ENCODE measurements around the gene OS9. TPM values are rescaled to one million over a fixed set of nuclear protein-coding genes. Genes with fewer than 3 reads are reported as not detected.
"Not testable (repeated sequence)": the region's sequence is repeated elsewhere in the genome, so short reads cannot be mapped to it uniquely, and the experiment has no call there.

OS9 gene
- total RNA-seq, 1 donor from 2014 or later = 100.0 TPM

GRCh38 chr12:57720606-57721595 is 27.0 kb downstream of the OS9 start:
- peaks cover 24% of the 10 kb centered on the region for H3K36me3 Mint-ChIP-seq (ENCODE audit: low read depth)

GRCh38 chr12:57721846-57722608 is 28.1 kb downstream of the OS9 start:
- peaks cover 26% of the 10 kb centered on the region for H3K36me3 Mint-ChIP-seq (ENCODE audit: low read depth)
- intact Hi-C loops (cut with micrococcal nuclease); H3K4me3 Mint-ChIP-seq; H3K4me1 Mint-ChIP-seq (ENCODE audit: low read depth); H3K27me3 Mint-ChIP-seq (ENCODE audit: insufficient read depth); H3K9me3 Mint-ChIP-seq; DNase-seq (ENCODE audit: low spot score): not testable (repeated sequence)
- H3K27ac Mint-ChIP-seq = peak overlapping the region; percentile 59

More at GRCh38 chr12:57720606-57721595, 27.0 kb downstream of the OS9 start:
- H3K4me3 Mint-ChIP-seq = no peak overlapping the region
- no peak overlapping the region for H3K27ac Mint-ChIP-seq
- H3K4me1 Mint-ChIP-seq (ENCODE audit: low read depth) = no peaks in the 10 kb centered on the region
- intact Hi-C loops (cut with micrococcal nuclease) = no loop called here
- no peak for DNase-seq (ENCODE audit: low spot score)
- no peaks in the 10 kb centered on the region for H3K27me3 Mint-ChIP-seq (ENCODE audit: insufficient read depth)
- no peaks in the 10 kb centered on the region for H3K9me3 Mint-ChIP-seq

GRCh38 chr12:57722716-57723629 is 29.0 kb downstream of the OS9 start:
- H3K36me3 Mint-ChIP-seq (ENCODE audit: low read depth) = peaks cover 29% of the 10 kb centered on the region
- H3K4me1 Mint-ChIP-seq (ENCODE audit: low read depth) = no peaks in the 10 kb centered on the region
- no peaks in the 10 kb centered on the region for H3K27me3 Mint-ChIP-seq (ENCODE audit: insufficient read depth)
- intact Hi-C loops (cut with micrococcal nuclease) = no loop called here
- no peak overlapping the region for H3K4me3 Mint-ChIP-seq
- no peaks in the 10 kb centered on the region for H3K9me3 Mint-ChIP-seq
- H3K27ac Mint-ChIP-seq = no peak overlapping the region
- DNase-seq (ENCODE audit: low spot score) = no peak

GRCh38 chr12:57723630-57723962 is 29.7 kb downstream of the OS9 start:
- Mint-ChIP-seq H3K4me3 (no peak overlapping the region), H3K4me1 (ENCODE audit: low read depth) (no peaks in the 10 kb centered on the region), H3K27ac (no peak overlapping the region), H3K9me3 (no peaks in the 10 kb centered on the region), H3K36me3 (ENCODE audit: low read depth) (peaks cover 32% of the 10 kb centered on the region), H3K27me3 (ENCODE audit: insufficient read depth) (no peaks in the 10 kb centered on the region)
- intact Hi-C loops (cut with micrococcal nuclease) = no loop called here
- DNase-seq (ENCODE audit: low spot score) = no peak

GRCh38 chr12:57724003-57724935 is 30.3 kb downstream of the OS9 start:
- peaks cover 31% of the 10 kb centered on the region for H3K36me3 Mint-ChIP-seq (ENCODE audit: low read depth)

GRCh38 chr12:57724936-57725740 is 31.2 kb downstream of the OS9 start:
- intact Hi-C loops (cut with micrococcal nuclease) = no loop called here
- Mint-ChIP-seq H3K4me3 (no peak overlapping the region), H3K9me3 (no peaks in the 10 kb centered on the region), H3K36me3 (ENCODE audit: low read depth) (peaks cover 27% of the 10 kb centered on the region), H3K27me3 (ENCODE audit: insufficient read depth) (no peaks in the 10 kb centered on the region), H3K27ac (peak overlapping the region; percentile 3), H3K4me1 (ENCODE audit: low read depth) (no peaks in the 10 kb centered on the region)
- DNase-seq (ENCODE audit: low spot score) = no peak

More at GRCh38 chr12:57724003-57724935, 30.3 kb downstream of the OS9 start:
- Mint-ChIP-seq H3K9me3 (no peaks in the 10 kb centered on the region), H3K27ac (peak overlapping the region; percentile 3), H3K27me3 (ENCODE audit: insufficient read depth) (no peaks in the 10 kb centered on the region), H3K4me1 (ENCODE audit: low read depth) (no peaks in the 10 kb centered on the region), H3K4me3 (no peak overlapping the region)
- intact Hi-C loops (cut with micrococcal nuclease) = no loop called here
- DNase-seq (ENCODE audit: low spot score) = no peak

GRCh38 chr12:57725851-57726150 is 31.9 kb downstream of the OS9 start:
- DNase-seq (ENCODE audit: low spot score) = no peak
- Mint-ChIP-seq H3K4me1 (ENCODE audit: low read depth) (no peaks in the 10 kb centered on the region), H3K4me3 (no peak overlapping the region), H3K27me3 (ENCODE audit: insufficient read depth) (no peaks in the 10 kb centered on the region), H3K36me3 (ENCODE audit: low read depth) (peaks cover 33% of the 10 kb centered on the region), H3K27ac (no peak overlapping the region), H3K9me3 (no peaks in the 10 kb centered on the region)
- intact Hi-C loops (cut with micrococcal nuclease) = no loop called here

GRCh38 chr12:57726151-57726883 is 32.4 kb downstream of the OS9 start:
- peaks cover 36% of the 10 kb centered on the region for H3K36me3 Mint-ChIP-seq (ENCODE audit: low read depth)
- no peak overlapping the region for H3K4me3 Mint-ChIP-seq
- H3K27ac Mint-ChIP-seq = peak overlapping the region; percentile 65
- intact Hi-C loops (cut with micrococcal nuclease) = no loop called here
- no peaks in the 10 kb centered on the region for H3K27me3 Mint-ChIP-seq (ENCODE audit: insufficient read depth)
- H3K4me1 Mint-ChIP-seq (ENCODE audit: low read depth) = no peaks in the 10 kb centered on the region
- DNase-seq (ENCODE audit: low spot score) = no peak
- no peaks in the 10 kb centered on the region for H3K9me3 Mint-ChIP-seq

- intact Hi-C loops (cut with micrococcal nuclease) = no loop called here
- peaks cover 37% of the 10 kb centered on the region for H3K36me3 Mint-ChIP-seq (ENCODE audit: low read depth)
- H3K4me3 Mint-ChIP-seq = no peak overlapping the region
- no peak overlapping the region for H3K27ac Mint-ChIP-seq
- no peak for DNase-seq (ENCODE audit: low spot score)
- H3K27me3 Mint-ChIP-seq (ENCODE audit: insufficient read depth) = no peaks in the 10 kb centered on the region
- no peaks in the 10 kb centered on the region for H3K9me3 Mint-ChIP-seq
- no peaks in the 10 kb centered on the region for H3K4me1 Mint-ChIP-seq (ENCODE audit: low read depth)
Observed at GRCh38 chr12:57726884-57727757, 33.2 kb downstream of the OS9 start.

- Mint-ChIP-seq H3K27me3 (ENCODE audit: insufficient read depth) (no peaks in the 10 kb centered on the region), H3K4me1 (ENCODE audit: low read depth) (no peaks in the 10 kb centered on the region), H3K9me3 (no peaks in the 10 kb centered on the region), H3K4me3 (no peak overlapping the region), H3K27ac (no peak overlapping the region), H3K36me3 (ENCODE audit: low read depth) (peaks cover 42% of the 10 kb centered on the region)
- intact Hi-C loops (cut with micrococcal nuclease) = no loop called here
- no peak for DNase-seq (ENCODE audit: low spot score)
Observed at GRCh38 chr12:57727758-57728395, 33.9 kb downstream of the OS9 start.

Data from activated T-helper 1 cell treated with anti-CD3 and anti-CD28 coated beads, Interleukin-12 subunit alpha, Interleukin-12 subunit beta, Interleukin-2, Interleukin-4 antibody, amounts not matched to agents 30 ng/mL and 10 ng/mL and 1 ng/mL, durations not matched to agents 14 hours and 24 hours and 36 hours (primary cell).